Activated CD8-positive, alpha-beta memory T cell treated with anti-CD3 and anti-CD28 coated beads for 1 hour (primary cell): Measurements from ENCODE around the gene PPP6R1.

Experiments used
- DNase-seq, 2 donors: peaks; one replicate each; pipeline ENCODE4 v3.0.0-alpha.2; 2020; ENCODE audit warnings: low read depth in 1 of 2; ENCODE audit errors: extremely low read depth in 1 of 2

Gene PPP6R1

DNA sequence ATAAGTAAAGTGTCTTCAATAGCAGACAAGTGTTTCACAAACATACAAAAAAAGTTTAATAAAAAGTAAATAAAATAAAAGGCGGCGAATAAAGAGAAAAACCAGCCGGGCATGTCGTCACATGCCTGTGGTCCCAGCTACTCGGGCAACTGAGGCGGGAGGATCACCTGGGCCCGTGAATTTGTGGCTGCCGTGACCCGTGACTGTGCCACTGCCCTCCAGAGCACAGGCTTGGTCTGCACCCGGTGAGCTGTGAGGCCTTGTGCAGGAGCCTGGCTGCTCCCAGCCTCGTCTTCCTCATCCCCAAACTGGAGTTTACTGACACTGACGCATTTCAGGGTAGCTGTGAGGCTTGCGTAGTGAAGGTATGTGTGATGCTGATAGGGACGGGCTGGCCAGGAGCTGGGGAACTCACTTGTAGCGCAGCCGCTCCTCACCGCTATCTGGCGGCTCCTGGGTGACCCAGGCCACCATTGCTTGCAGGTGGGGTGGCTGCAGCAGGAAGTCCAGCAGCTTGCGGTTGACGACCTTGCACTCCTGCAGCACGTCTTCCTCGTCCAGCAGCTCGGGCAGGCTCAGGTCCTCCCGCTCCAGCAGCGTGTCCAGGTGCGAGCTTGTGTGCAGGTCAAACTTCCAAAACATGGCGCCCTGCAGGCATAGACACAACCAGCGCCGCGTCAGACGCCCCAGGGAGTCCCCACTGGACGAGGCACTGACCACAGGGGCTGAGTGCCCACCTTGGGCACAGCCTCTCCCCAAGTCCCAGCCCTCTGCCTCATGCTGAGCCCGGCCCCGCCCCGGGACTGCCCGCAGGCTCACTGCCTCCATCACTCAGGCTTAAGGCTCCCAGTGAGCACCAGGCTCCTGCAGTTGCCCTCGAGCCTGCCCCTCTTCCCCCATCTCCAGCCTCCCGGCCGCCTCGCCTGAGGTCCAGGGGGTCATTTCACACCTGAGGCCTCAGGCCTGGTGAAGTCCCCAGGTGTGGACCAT is 12.1 kb downstream of the PPP6R1 start:
- no peak for DNase-seq

DNA sequence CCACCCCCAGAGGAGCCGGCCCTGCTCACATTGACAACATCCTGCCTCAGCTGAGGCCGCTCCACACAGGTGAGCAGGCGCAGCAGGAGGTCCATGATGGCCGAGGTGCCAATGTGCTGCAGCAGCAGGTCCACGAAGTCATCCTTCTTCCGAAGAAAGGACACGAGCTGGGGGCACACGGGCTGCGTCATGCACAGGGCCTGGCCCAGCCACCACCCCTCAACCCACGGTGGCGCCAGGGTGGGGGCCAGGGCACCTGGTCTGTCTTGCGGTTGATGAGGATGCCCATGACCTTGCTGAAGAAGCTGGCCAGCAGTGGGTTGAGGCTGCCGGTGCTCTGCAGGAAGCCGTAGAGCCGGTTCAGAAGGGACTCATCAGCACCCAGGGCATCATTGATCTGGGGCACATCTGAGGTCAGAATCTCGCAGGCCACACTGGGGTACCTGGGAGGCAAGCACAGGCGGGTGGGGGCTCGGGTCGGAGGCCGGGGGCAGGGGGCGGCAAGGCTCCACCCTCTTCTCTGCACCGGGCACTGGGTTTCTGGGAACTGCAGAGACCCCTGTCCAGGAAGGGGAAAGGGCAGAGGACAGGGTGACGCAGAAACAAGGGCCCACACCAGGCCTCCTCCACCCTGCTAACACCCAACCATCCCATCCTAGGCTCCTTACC is 13.4 kb downstream of the PPP6R1 start:
- no peak for DNase-seq

- no peak for DNase-seq
Observed at GRCh38 chr19:55244004-55244680, 14.7 kb downstream of the PPP6R1 start.

GRCh38 chr19:55242517-55242916 is 16.3 kb downstream of the PPP6R1 start:
- DNase-seq: no peak

GRCh38 chr19:55241935-55242464 is 16.8 kb downstream of the PPP6R1 start:
- DNase-seq: no peak

DNA sequence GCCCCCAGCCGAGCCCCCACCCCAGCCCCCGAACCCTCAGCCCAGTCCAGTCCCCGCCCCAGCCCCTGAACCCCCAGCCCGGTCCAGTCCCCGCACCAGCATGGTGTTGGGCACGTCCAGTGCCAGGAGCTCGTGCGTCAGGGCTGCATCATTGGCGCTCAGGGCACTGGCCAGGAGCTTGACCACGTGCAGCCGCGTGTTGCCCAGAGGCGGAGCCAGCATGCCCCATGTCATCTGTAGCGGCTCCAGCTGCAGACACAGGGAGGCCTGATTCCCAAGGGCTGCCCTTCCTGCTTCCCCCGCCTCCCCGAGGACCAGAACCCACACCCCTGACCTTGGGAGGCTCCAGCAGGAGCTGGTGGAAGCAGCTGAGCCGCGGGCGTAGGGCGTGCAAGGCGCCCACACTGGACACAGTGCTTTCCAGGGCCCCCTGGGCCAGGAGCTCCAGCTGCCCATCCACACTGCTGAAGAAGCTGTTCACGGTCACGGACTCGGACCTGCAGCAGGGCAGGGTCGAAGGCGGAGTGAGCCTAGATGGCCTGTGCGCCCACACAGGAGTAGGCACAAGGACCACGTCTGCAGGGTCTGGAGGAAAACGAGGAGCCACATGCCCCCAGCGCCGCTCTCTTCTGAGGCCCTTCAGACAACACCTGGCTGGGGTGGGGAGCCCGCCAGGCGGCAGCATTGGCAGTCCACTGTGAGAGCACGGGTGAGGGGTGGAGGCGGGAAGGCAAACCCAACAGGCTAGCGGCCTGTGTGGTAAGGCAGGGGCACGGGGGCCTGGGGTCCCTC is 17.5 kb downstream of the PPP6R1 start:
- DNase-seq: no peak

GRCh38 chr19:55240713-55241020 is 18.1 kb downstream of the PPP6R1 start:
- no peak for DNase-seq

- DNase-seq: no peak
Observed at GRCh38 chr19:55239004-55239403, 19.8 kb downstream of the PPP6R1 start.

DNA sequence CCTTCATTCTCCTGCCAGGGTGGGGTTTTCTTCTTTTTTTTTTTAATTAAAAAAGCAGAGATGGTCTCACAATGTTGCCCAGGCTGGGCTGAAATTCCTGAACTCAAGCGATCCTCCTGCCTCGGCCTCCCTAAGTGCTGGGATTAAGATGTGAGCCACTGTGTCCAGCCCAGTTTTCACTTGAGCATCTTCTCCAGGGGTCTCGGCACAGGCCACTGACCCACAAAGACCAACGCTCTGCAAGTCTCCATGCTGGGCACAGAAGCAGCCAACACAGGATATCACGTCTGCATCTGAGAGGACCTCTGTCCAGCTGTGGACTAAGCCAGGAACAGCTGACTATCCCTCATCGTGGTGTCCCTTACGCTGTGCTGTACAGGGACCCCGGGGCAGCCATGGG is 20.8 kb downstream of the PPP6R1 start:
- DNase-seq: no peak

GRCh38 chr19:55232986-55233385 is 25.8 kb downstream of the PPP6R1 start:
- DNase-seq: no peak

- DNase-seq: no peak
Observed at GRCh38 chr19:55232286-55232602, 26.6 kb downstream of the PPP6R1 start.

DNA sequence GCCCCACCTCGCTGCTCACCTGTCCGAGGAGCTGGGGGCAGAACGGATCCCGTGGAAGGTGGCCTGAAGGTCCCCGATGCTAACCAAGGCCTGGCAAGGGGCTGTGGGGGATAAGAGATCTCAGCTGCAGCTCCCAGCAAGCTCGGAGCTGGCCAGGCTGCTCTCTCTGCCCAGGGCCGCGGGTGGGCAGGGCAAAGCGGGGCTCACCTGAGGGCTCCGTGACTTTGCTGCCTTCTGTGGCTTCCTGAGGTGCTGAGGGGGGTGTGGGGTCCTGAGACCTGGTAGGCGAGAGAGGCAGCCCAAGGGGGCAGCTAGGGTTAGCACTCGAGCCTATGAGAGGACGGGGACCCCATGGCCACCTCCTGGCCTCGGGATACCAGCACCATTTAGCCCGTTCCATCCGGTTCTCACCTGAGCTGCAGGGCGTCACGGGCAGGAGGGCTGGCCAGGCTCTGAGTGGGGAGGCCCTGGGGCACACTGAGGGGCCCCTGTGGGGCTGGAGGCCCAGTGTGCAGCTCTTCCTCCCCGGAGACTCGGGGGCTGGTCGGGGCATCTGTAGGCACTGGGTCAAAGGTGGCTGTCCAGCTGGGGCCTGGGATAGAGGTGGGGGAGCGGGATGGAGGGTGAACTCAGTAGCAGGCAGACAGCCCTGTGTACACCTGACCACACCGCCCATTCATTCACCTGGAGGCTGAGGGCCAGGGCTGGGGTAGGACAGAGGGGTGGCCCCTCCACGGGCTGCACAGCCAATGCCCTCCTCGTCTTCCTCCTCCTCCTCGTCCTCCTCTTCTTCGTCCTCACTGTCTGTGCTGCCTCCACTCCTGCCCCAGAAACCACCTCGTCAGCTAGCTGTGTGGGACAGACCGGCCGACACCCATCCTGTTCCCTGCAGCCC is 27.2 kb downstream of the PPP6R1 start:
- DNase-seq: no peak

- DNase-seq: no peak
Observed at GRCh38 chr19:55230780-55231179, 28.0 kb downstream of the PPP6R1 start.

GRCh38 chr19:55230329-55230728 is 28.5 kb downstream of the PPP6R1 start:
- DNase-seq: no peak

GRCh38 chr19:55229789-55230182 is 29.0 kb downstream of the PPP6R1 start:
- DNase-seq: no peak

- no peak for DNase-seq
Observed at GRCh38 chr19:55229145-55229788, 29.6 kb downstream of the PPP6R1 start.

GRCh38 chr19:55228403-55229031 is 30.3 kb downstream of the PPP6R1 start, which contains the start of gene TMEM86B:
TMEM86B (minus strand) TSS chr19:55228763; CDS start chr19:55228741, 22 bp downstream.
- no peak for DNase-seq

DNA sequence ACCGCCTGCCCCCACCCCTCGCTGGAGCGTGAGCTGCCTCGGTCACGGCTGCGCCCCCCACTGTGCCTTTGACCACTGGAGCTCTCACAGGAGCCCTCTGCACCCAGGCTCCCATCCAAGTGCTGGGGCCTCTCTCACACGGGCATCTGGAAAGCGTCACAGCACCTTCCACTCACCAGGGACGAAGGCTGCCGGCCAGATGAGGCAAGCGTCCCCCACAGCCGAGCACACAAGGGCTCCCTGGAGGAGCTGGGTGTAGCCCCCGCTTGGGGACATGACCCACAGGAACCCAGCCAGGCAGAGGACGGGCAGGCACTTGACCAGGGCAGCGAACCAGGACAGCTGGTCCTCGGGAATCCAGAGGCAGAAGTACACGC is 30.8 kb downstream of the PPP6R1 start:
- no peak for DNase-seq
